ENCODE measurements around the gene THAP3. TPM values are rescaled to one million over a fixed set of nuclear protein-coding genes. Genes with fewer than 3 reads are reported as not detected.

Gene THAP3
- total and polyA plus RNA-seq, 2 experiments from 2014 or later: 15.1 to 23.8 TPM

GRCh38 chr1:6625584-6626149 lies 999 bp downstream of the THAP3 start (continued):
- no peak for TF ChIP-seq ZNF462 (CRISPR knock-in tag; IDR thresholded peaks at IDR 0.05)
- TF ChIP-seq, protein P1, sequence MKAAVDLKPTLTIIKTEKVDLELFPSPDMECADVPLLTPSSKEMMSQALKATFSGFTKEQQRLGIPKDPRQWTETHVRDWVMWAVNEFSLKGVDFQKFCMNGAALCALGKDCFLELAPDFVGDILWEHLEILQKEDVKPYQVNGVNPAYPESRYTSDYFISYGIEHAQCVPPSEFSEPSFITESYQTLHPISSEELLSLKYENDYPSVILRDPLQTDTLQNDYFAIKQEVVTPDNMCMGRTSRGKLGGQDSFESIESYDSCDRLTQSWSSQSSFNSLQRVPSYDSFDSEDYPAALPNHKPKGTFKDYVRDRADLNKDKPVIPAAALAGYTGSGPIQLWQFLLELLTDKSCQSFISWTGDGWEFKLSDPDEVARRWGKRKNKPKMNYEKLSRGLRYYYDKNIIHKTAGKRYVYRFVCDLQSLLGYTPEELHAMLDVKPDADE (IDR thresholded peaks at IDR 0.05): no peak
- TF ChIP-seq CREB1 (CRISPR knock-in tag; IDR thresholded peaks at IDR 0.05; ENCODE audit: low read depth): no peak
- TF ChIP-seq, protein P2, sequence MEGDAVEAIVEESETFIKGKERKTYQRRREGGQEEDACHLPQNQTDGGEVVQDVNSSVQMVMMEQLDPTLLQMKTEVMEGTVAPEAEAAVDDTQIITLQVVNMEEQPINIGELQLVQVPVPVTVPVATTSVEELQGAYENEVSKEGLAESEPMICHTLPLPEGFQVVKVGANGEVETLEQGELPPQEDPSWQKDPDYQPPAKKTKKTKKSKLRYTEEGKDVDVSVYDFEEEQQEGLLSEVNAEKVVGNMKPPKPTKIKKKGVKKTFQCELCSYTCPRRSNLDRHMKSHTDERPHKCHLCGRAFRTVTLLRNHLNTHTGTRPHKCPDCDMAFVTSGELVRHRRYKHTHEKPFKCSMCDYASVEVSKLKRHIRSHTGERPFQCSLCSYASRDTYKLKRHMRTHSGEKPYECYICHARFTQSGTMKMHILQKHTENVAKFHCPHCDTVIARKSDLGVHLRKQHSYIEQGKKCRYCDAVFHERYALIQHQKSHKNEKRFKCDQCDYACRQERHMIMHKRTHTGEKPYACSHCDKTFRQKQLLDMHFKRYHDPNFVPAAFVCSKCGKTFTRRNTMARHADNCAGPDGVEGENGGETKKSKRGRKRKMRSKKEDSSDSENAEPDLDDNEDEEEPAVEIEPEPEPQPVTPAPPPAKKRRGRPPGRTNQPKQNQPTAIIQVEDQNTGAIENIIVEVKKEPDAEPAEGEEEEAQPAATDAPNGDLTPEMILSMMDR (conservative IDR thresholded peaks at IDR 0.05; ENCODE audit: low read depth in 2 of 2): no peak
- TF ChIP-seq, protein P3, sequence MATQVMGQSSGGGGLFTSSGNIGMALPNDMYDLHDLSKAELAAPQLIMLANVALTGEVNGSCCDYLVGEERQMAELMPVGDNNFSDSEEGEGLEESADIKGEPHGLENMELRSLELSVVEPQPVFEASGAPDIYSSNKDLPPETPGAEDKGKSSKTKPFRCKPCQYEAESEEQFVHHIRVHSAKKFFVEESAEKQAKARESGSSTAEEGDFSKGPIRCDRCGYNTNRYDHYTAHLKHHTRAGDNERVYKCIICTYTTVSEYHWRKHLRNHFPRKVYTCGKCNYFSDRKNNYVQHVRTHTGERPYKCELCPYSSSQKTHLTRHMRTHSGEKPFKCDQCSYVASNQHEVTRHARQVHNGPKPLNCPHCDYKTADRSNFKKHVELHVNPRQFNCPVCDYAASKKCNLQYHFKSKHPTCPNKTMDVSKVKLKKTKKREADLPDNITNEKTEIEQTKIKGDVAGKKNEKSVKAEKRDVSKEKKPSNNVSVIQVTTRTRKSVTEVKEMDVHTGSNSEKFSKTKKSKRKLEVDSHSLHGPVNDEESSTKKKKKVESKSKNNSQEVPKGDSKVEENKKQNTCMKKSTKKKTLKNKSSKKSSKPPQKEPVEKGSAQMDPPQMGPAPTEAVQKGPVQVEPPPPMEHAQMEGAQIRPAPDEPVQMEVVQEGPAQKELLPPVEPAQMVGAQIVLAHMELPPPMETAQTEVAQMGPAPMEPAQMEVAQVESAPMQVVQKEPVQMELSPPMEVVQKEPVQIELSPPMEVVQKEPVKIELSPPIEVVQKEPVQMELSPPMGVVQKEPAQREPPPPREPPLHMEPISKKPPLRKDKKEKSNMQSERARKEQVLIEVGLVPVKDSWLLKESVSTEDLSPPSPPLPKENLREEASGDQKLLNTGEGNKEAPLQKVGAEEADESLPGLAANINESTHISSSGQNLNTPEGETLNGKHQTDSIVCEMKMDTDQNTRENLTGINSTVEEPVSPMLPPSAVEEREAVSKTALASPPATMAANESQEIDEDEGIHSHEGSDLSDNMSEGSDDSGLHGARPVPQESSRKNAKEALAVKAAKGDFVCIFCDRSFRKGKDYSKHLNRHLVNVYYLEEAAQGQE (IDR thresholded peaks at IDR 0.05; ENCODE audit: unreplicated experiment): no peak

All from GM23338 (cell line).